ENCODE measurements around the gene REG4.

Gene REG4

DNA sequence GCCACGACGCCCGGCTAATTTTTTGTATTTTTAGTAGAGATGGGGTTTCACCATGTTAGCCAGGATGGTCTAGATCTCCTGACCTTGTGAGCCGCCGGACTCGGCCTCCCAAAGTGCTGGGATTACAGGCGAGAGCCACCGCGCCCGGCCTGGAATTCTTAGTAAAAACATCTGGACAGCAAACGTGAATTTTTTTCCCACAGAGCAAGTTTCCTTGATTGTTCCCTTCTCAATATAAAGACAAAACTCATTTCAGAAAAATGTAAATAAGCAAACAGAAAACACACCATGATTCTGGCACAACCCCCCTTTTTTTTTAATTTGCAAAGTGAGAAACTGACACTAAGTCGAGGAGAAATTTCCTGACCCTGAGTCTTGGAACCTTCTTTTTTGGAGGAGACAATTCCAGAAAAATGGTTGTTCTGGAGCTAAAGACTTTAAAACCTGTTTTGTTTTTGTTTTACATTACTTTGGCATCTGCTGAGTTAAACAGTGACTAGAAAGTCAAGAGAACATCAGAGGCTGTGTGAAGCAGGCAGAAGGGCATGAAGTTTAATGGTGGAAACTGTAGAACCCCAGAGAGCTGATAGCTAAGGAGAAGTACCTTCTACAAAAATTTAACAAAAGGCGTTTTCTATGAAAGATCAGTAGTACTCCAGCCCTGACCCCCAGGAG, 32.2 kb downstream of the REG4 start:
- no peak for DNase-seq

DNA sequence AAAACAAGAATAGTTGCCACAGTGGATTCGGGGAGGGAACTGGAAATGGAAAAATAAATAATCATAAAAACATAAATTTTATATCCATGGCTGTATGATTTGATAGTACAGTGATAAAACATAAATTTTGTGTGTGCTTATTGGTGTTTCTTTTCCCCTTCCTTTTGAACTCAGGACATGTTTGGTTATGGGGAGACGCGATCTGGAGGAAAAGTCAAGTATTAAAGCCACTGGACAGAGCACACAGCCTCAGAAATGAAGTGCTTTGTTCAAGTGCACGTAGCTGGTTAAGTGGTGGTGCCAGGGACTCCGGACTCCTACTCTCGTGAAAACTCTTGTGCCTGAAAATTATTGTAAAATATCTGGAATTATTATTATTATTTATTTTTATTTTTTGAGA, 32.9 kb downstream of the REG4 start:
- no peak for DNase-seq

DNA sequence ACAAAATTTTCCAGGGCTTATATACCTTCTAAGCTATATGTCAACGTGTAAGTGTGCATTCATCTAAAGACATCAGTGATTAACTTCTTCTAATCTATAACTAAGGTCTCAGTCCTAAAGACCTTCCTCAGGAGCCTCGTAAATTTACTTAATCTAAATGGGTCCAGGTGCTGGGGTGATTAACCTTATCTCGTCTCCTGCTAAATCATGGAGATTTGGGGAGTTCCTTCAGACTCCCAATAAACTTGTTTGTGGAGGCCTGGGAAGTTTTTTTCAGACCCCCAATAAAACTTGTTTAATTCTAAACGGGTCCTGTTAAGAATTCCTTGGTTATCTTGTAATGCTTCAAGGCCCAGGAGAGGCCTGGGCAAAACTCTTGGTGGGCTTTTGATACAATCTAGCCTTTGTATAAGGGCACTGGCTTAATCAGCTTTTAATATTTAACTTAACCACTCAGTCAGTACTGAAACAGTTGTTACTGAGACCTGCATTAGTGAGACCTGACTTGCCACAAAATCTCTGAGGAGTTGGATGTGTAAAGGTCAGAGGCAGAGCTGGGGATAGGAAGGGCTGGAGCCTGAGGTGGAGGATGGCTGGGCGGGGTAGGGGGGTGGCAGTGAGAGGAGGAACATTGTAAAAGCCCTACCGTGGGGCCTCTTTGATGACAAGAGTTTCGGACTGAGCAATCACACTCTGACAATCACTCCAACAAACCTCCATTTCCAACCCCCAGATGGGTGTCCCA, 36.3 kb downstream of the REG4 start:
- no peak for DNase-seq

DNA sequence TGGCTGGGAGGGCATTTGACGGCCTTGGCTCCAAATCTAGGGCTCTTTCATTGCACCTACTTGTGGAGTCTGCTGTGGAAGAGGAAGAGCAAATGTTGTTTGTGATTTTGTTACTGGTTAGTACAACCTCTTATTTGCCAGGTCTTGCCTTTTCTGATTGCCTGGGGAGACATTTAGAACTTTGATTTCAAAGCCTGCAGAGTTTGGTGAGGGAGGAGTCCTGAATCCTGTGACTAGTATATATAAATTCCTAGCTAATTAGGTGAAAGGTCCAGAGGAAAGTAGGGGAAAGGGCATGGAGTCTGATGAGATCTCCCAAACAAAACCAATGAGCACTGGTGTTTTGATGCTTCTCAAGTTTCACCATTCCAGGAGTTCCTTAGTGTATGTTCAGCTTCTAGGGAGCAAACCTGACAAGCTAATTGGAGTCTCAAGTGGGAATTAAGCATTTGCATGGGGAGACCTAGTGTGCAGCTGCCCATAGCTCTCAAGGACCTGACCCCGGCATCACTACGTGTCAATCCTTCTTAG, 37.5 kb downstream of the REG4 start:
- DNase-seq: peak; percentile 18

DNA sequence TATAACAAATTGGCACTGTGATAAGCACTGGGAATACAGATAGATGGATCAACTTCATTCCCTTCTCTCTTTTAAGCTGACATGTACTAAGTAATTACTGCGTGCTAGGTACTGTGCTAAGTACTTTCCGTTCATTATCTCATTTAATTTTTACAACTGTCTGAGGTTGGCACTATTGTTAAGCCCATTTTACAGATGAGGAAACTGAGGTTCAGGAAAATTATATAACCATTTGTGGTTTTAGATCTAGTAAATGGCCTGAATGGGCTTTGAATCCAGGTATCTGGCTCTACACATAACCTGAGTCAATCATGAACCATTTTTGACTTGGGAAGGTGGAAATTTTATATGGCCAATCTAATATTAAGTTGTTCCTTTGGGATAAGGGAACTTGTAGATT, 39.0 kb downstream of the REG4 start:
- DNase-seq: no peak

DNA sequence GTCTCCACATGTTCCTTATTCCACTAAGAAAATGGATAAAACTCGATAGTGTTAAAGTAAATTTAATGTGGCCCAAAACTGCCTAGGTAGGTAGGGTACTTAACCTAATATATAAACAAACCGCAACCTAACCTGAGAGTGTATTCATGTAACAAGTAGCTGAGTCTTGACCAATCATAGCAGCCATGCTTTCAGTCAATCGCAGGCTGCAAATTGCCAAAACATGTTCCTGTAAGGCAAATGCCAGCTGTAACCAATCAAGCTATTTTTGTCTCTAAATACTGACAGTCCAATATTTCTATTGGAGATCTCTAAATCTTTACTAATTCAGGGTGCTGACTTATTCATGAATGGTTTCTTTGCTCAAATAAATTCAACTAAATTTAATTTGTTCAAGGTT, 39.5 kb downstream of the REG4 start:
- no peak for DNase-seq

DNA sequence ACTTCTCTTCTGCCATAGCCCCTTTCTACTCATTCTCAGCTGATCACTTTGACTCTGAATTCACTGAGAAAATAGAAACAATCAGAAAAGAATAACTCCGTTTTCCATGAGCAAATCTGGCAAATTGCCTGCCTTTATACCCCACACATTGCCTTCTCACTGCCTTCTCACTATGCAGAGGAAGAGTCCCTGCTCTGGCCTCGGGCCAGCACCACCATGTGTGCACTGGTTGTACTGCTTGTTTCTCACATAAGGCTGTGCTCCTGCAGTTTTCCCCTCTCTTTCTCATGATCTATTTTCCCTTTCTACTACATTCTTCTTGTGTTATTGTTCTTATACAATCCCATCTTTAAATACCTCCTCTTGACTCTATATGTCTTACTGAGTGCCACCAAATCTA, 40.2 kb downstream of the REG4 start:
- DNase-seq: no peak

DNA sequence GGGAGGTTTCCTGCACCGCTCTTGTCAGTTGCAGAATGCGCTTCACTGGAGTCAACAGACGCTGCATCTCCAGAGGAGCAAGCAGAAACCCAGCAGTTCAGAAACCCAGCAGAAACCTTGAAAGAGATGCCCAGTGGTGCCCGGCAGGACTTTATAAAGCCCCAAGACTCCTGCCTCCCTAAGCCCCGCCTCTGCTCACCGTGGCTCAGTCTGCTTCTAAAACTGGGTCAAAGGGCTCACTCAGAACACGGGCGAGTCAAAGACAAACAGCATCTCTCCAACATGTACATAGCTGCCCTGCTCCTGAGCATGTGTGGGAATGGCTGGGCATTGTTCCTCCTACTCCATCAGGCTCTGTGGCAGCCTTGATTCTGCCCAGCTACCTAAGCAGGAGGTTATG, 42.5 kb downstream of the REG4 start, which contains the start of gene HMGCS2:
Gene HMGCS2, minus strand, starts transcription at position 128 of the 400 bp plus-strand sequence. Its CDS starts 61 bp downstream, at position 67.
- no peak for DNase-seq

DNA sequence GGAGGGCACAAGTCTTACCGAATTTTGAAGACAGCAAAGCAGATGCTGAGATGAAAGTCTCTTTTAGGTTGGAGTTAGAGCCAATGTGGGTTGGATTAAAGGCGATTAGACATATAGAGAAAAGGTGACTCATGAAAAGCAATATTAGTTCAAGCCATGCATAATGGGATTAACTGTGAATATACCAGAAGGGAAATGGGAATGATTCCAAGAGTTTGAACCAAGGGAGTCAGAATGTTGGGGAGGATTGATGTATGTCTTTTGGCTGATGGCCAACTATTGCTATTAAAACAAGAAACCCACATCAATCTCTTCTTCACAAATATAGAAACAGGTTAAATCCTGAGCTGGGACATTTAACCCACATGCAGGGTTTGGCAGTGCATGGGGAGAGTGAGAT, 43.8 kb downstream of the REG4 start:
- DNase-seq: no peak

DNA sequence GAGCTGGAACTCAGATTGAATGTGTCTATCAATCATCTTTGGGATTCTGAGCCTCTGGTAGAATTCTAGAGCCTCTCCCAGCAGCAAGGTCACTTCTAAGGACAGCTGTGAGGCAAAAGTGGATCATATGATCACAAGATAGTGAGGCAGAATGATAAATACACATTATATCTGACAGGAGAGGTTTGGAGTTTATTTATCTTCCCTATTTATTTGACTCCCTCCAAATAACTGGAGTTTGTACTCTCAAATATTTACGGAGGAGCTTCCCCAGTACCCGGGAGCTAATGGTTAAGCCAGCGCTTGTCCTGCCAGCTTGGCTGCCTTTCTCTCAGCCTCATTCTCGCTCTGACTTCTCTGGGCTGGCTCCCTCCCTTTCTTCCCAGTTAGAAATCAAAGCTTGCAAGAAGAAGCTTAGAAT, 44.9 kb downstream of the REG4 start:
- no peak for DNase-seq

DNA sequence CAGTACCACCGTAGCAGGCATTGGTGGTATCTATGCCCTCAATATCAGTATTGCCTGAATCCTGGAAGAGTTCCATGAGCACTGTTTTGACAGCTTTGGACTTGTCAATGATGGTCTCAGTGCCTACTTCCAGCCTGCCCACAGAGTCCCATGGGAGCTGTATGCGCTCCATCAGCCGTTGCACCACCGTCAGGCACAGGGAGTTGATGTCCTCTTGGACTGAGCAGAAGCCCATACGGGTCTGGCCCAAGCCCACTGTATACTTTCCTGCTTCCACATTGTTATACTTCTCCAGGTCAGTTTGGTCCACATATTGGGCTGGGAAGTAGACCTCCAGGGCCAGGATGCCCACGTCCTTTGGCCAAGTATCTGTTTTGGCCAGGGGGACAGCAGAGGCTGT, 47.0 kb downstream of the REG4 start:
- no peak for DNase-seq

DNA sequence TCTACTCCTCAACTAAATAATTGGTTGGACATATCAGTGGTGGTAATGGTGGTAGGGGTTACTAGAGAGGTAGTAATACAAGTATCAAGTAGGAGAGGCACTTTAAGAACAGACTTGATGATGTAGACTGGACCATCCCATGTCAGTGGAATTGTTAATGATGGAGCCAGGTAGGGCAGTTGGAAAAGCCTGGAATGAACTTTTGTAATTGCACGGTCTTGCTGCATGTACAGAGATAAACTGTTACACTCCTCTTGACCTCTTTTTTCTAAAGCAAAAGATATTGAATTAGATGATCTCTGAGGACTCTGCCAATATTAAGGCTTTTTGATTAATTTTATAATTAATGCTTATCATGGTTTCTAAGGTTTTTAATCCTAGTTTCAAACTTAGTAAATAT, 48.3 kb downstream of the REG4 start:
- no peak for DNase-seq

DNA sequence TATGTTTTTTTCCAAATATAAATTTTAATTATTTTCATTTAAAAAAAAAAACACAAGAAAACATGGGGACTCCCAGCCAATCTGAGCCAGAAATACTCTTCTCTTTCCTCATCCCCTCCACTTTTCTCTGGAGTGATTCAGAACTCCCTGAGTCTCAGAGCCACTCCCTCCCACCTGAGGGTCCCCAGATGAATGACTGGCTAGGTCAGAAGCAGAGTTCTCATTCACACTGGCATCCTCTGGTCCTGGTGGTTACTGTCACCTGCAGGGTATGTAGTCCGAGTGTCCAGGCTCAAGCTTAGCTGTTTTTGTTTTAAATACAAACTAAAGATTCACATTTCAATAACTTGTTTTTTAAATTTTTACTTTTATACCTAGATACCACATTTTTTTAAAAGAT, 48.9 kb downstream of the REG4 start:
- DNase-seq: no peak

DNA sequence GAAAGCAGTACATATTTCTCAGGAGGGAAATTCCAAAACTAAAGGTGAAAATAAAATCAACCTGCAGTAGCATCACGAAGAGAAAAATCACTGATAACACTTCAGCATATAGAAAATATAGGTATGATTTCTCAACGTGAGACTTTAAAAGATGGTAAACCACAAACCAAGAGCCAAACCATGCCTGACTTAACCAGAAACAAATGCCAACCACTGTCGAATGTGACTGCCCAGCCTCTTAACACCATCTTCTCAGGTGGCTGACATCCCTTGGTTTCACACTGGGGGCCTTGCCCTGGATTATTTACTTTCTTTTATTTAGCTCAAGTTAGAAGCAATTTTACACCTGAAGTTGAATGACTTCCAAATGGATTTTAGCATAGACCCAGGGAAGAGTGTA, 52.7 kb downstream of the REG4 start:
- no peak for DNase-seq

DNA sequence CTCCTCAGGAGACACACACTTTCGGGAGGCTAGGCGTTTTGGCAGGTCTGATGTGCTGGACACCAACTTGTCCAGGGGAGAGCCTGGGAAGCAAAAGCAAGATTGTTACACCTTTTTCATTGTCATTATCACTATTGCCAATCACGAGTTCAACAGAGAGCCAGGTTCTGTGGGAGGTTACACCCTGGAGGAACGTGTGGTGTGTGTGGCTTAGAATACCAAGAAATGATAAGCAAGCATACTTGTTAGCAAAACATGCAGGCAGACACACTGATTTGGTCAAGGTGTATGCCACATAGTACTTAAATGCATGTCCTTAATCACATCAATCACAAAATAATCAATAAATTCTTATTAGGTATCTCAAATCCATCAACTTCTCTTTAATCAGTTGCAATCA, 58.7 kb downstream of the REG4 start:
- no peak for DNase-seq

DNA sequence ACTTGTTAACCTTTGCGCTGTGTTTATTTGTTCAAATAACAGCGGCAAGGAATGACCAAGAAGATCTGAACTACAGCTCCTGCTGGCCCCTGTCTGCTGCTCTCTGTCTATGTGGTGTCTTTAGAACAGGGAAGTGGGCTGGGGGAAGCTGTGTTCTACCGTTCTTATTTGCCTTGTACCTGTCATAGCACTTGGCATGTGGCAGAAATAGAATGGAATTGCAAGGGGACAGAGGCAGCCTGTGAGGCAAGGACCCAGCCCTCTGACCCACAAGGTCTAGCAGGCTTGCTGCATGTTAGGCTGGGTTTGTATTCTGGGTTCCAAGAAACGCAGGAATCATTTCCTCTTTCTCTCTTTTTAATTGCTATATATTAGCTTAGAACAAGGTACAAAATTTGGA, 63.2 kb downstream of the REG4 start:
- no peak for DNase-seq

DNA sequence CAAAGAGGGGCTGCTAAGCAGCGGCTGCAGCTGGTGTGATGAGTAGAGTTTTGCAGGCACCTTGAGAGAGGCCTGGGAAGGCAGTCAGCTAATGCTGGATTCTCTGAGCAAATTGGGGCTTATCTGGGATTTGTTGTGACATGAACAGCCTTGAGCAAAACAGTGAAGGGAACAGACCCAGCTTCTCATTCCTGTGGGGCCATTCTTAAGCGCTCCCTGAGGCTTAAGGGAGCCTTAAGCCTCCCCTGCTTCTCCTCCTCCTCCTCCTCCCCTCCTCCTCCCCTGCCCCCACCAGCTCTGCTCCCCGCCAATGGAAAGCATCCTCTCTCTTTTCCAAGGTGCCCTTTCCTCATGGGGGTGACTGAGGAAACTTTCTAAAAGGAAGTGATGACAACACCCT, 63.8 kb downstream of the REG4 start:
- DNase-seq: no peak

DNA sequence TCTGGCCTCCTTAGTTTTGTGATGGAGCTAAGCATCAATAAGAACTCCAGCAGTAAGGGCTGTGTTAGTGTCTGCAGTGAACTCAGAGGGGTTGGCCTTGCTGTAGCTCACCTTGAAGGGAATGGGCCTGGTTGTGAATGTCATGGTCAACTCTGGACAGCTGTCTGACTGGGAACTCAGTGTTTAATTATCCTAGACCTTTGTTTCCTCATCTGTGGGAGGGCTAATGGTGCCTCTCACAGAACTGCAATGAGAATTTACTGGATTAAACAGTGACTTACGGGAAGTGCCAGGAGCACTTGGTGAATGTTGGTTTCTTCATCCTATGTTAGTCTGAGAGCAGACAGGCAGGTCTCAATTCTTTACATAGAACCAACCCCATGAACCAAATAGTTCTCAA, 66.2 kb downstream of the REG4 start:
- DNase-seq: no peak

DNA sequence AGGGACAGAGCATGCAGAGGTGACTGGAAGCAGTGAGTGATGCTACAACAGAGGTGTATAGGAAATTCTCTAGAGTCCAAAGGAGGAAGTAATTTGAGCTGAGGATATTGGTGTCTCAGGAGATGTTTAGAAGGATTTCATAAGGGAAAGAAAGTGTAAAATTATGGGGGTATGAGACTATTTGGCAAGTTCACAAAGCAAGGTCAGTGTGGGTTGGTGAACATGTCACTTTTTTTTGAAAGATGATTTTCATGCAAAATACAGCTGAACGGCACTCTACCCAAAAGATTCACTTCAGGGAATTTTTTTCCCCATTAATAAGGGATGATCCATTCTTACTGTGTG, 66.7 kb downstream of the REG4 start:
- DNase-seq: no peak

All from DMS 273 treated with DMSO at 0.1 percent for 48 hours (cell line).